NCI-H69 (cell line): ENCODE data around the gene FAM72B.
"Not testable (repeated sequence)": the region's sequence is repeated elsewhere in the genome, so short reads cannot be mapped to it uniquely, and the experiment has no call there.

Experiments
- DNase-seq: peaks from one replicate; lab custom pipeline; 2025; lab: John Stamatoyannopoulos, UW

FAM72B gene

GRCh38 chr1:121200232-121200631 lies 16.1 kb upstream of the FAM72B start:
- not testable (repeated sequence) for DNase-seq

GRCh38 chr1:121199763-121200162 lies 15.6 kb upstream of the FAM72B start:
- DNase-seq = not testable (repeated sequence)

- not testable (repeated sequence) for DNase-seq
These were observed 13.1 kb upstream of the FAM72B start for GRCh38 chr1:121197095-121197882.

GRCh38 chr1:121192512-121192911 lies 8.4 kb upstream of the FAM72B start:
- DNase-seq = not testable (repeated sequence)

GRCh38 chr1:121187914-121188313 lies 3.8 kb upstream of the FAM72B start:
- not testable (repeated sequence) for DNase-seq

GRCh38 chr1:121186191-121186590 lies 2.1 kb upstream of the FAM72B start:
- not testable (repeated sequence) for DNase-seq

- DNase-seq = not testable (repeated sequence)
These were observed 1.1 kb upstream of the FAM72B start for GRCh38 chr1:121185140-121185708.

- not testable (repeated sequence) for DNase-seq
These were observed 273 bp downstream of the FAM72B start for GRCh38 chr1:121183867-121184266.

- not testable (repeated sequence) for DNase-seq
These were observed 5.9 kb downstream of the FAM72B start for GRCh38 chr1:121178197-121178596.

GRCh38 chr1:121176649-121177048 lies 7.5 kb downstream of the FAM72B start:
- DNase-seq = not testable (repeated sequence)

GRCh38 chr1:121168152-121168668 lies 15.9 kb downstream of the FAM72B start:
- not testable (repeated sequence) for DNase-seq

- DNase-seq = not testable (repeated sequence)
These were observed 16.9 kb downstream of the FAM72B start for GRCh38 chr1:121167225-121167738.

- DNase-seq = not testable (repeated sequence)
These were observed 18.8 kb downstream of the FAM72B start for GRCh38 chr1:121165296-121165695.

- DNase-seq = not testable (repeated sequence)
These were observed 20.0 kb downstream of the FAM72B start for GRCh38 chr1:121163850-121164757.

- DNase-seq = not testable (repeated sequence)
These were observed 22.8 kb downstream of the FAM72B start for GRCh38 chr1:121161199-121161901.

GRCh38 chr1:121160118-121160517 lies 24.0 kb downstream of the FAM72B start:
- DNase-seq = not testable (repeated sequence)

- not testable (repeated sequence) for DNase-seq
These were observed 26.5 kb downstream of the FAM72B start for GRCh38 chr1:121157609-121158008.

- not testable (repeated sequence) for DNase-seq
These were observed 27.1 kb downstream of the FAM72B start for GRCh38 chr1:121156958-121157603.

- DNase-seq = not testable (repeated sequence)
These were observed 28.3 kb downstream of the FAM72B start for GRCh38 chr1:121155671-121156358.

- not testable (repeated sequence) for DNase-seq
These were observed 29.3 kb downstream of the FAM72B start for GRCh38 chr1:121154811-121155210.
